ENCODE measurements around the gene SACM1L.
"Not testable (repeated sequence)": the region's sequence is repeated elsewhere in the genome, so short reads cannot be mapped to it uniquely, and the experiment has no call there.

The SACM1L gene

GRCh38 chr3:45688194-45688881 lies 858 bp upstream of the SACM1L start:
- DNase-seq (ENCODE audit: low read depth, low spot score) = no peak
- peak overlapping the region; percentile 61 for H3K4me3 ChIP-seq (ENCODE audit: low read depth, low read length)
- peak; percentile 12 for TF ChIP-seq CTCF (IDR thresholded peaks at IDR 0.05; ENCODE audit: low read depth, low read length)
- in situ Hi-C loops (cut with HindIII; ENCODE audit: low sequenced_read_pairs) = no loop called here

- H3K4me3 ChIP-seq (ENCODE audit: low read depth, low read length) = peak overlapping the region; percentile 61
- TF ChIP-seq CTCF (IDR thresholded peaks at IDR 0.05; ENCODE audit: low read depth, low read length) = no peak
- in situ Hi-C loops (cut with HindIII; ENCODE audit: low sequenced_read_pairs) = no loop called here
- no peak for DNase-seq (ENCODE audit: low read depth, low spot score)
These were observed 570 bp downstream of the SACM1L start for GRCh38 chr3:45689787-45690145.

GRCh38 chr3:45690336-45691035 lies 1.3 kb downstream of the SACM1L start:
- peak overlapping the region; percentile 61 for H3K4me3 ChIP-seq (ENCODE audit: low read depth, low read length)
- in situ Hi-C loops (cut with HindIII; ENCODE audit: low sequenced_read_pairs) = no loop called here
- DNase-seq (ENCODE audit: low read depth, low spot score) = no peak

GRCh38 chr3:45691842-45692241 lies 2.6 kb downstream of the SACM1L start:
- TF ChIP-seq CTCF (IDR thresholded peaks at IDR 0.05; ENCODE audit: low read depth, low read length) = no peak
- in situ Hi-C loops (cut with HindIII; ENCODE audit: low sequenced_read_pairs) = no loop called here
- no peak for DNase-seq (ENCODE audit: low read depth, low spot score)
- H3K4me3 ChIP-seq (ENCODE audit: low read depth, low read length) = no peak overlapping the region

More at GRCh38 chr3:45690336-45691035, 1.3 kb downstream of the SACM1L start:
- TF ChIP-seq CTCF (IDR thresholded peaks at IDR 0.05; ENCODE audit: low read depth, low read length) = peak; percentile 7

- in situ Hi-C loops (cut with HindIII; ENCODE audit: low sequenced_read_pairs) = no loop called here
- TF ChIP-seq CTCF (IDR thresholded peaks at IDR 0.05; ENCODE audit: low read depth, low read length) = no peak
- no peak for DNase-seq (ENCODE audit: low read depth, low spot score)
- no peak overlapping the region for H3K4me3 ChIP-seq (ENCODE audit: low read depth, low read length)
These were observed 3.7 kb downstream of the SACM1L start for GRCh38 chr3:45692866-45693265.

GRCh38 chr3:45693941-45694521 lies 4.8 kb downstream of the SACM1L start:
- DNase-seq (ENCODE audit: low read depth, low spot score) = no peak

GRCh38 chr3:45695166-45695565 lies 6.0 kb downstream of the SACM1L start:
- H3K4me3 ChIP-seq (ENCODE audit: low read depth, low read length); in situ Hi-C loops (cut with HindIII; ENCODE audit: low sequenced_read_pairs); DNase-seq (ENCODE audit: low read depth, low spot score): not testable (repeated sequence)

More at GRCh38 chr3:45693941-45694521, 4.8 kb downstream of the SACM1L start:
- TF ChIP-seq CTCF (IDR thresholded peaks at IDR 0.05; ENCODE audit: low read depth, low read length) = peak; percentile 6
- in situ Hi-C loops (cut with HindIII; ENCODE audit: low sequenced_read_pairs) = no loop called here
- H3K4me3 ChIP-seq (ENCODE audit: low read depth, low read length) = no peak overlapping the region

Data from astrocyte of the spinal cord (primary cell).